ENCODE measurements around the gene IFNGR2. TPM values are rescaled to one million over a fixed set of nuclear protein-coding genes. Genes with fewer than 3 reads are reported as not detected.

The IFNGR2 gene
- total and polyA plus RNA-seq, 2 of the 4 experiments (the other 2 are of a cell fraction): 66.0 to 73.8 TPM

- Histone ChIP-seq H2BK5ac (ENCODE audit: low read depth, low read length, poor library complexity, severe bottlenecking) (no peak overlapping the region), H2AFZ (replicated peaks; ENCODE audit: low read length, poor library complexity) (no peak overlapping the region), H3K18ac (ENCODE audit: low read depth, low read length) (no peak overlapping the region), H4K5ac (ENCODE audit: low read depth, low read length) (no peak overlapping the region), H4K20me1 (ENCODE audit: insufficient read depth, low read length) (no peaks in the 10 kb centered on the region), H4K91ac (ENCODE audit: insufficient read depth, low read depth, low read length) (no peak overlapping the region), H2AK5ac (ENCODE audit: low read depth, low read length) (no peak overlapping the region), H3K4me2 (ENCODE audit: low read depth, low read length) (no peak overlapping the region), H3K9me1 (ENCODE audit: insufficient read depth, low read length) (no peaks in the 10 kb centered on the region; the same call in 1 of the 2 replicates), H3K56ac (ENCODE audit: extremely low read depth, insufficient read depth, low read length) (no peak overlapping the region), H3K79me1 (ENCODE audit: low read depth in 1 of 2, low read length in 2 of 2) (no peaks in the 10 kb centered on the region), H3K4ac (ENCODE audit: low read depth, low read length) (no peak overlapping the region), H2BK20ac (ENCODE audit: low read depth, low read length) (no peak overlapping the region), H3K4me3 (ENCODE audit: insufficient read depth, low read depth, low read length) (no peak overlapping the region), H2AK9ac (replicated peaks; ENCODE audit: low read depth, low read length, poor library complexity) (no peak overlapping the region), H2BK15ac (ENCODE audit: low read depth, low read length) (no peak overlapping the region), H3K9me3 (ENCODE audit: control insufficient read depth, insufficient read depth, low read length) (no peaks in the 10 kb centered on the region), H2BK120ac (ENCODE audit: low read depth, low read length) (no peak overlapping the region), H3K23ac (ENCODE audit: low read depth, low read length) (no peak overlapping the region), H3K14ac (replicated peaks; ENCODE audit: low read depth, low read length) (no peak overlapping the region), H3K36me3 (ENCODE audit: control insufficient read depth, insufficient read depth, low read length) (no peaks in the 10 kb centered on the region), H3K4me1 (ENCODE audit: control insufficient read depth, insufficient read depth, low read length) (peaks cover 10% of the 10 kb centered on the region), H3K27me3 (ENCODE audit: control insufficient read depth, insufficient read depth, low read length) (no peaks in the 10 kb centered on the region), H4K8ac (ENCODE audit: low read depth in 2 of 2, low read length in 2 of 2) (no peak overlapping the region), H3K27ac (ENCODE audit: insufficient read depth, low read length) (no peak overlapping the region), H3K9ac (ENCODE audit: low read depth, low read length) (no peak overlapping the region)
- no peak for ATAC-seq (ENCODE audit: low read depth)
- no TSS peak for BruUV-seq (replicated peaks)
- dilution Hi-C loops (cut with HindIII; ENCODE audit: low sequenced_read_pairs, unreplicated experiment): no loop called here
- intact Hi-C loops (cut with micrococcal nuclease): no loop called here
- no peak for TF ChIP-seq FOS (IDR thresholded peaks at IDR 0.05; ENCODE audit: low read depth, low read length)
- TF ChIP-seq CHD1 (IDR thresholded peaks at IDR 0.05; ENCODE audit: low read depth, low read length): no peak
- TF ChIP-seq MAZ (IDR thresholded peaks at IDR 0.05; ENCODE audit: borderline replicate concordance, low read depth, low read length): no peak
- TF ChIP-seq RAD21 (IDR thresholded peaks at IDR 0.05; ENCODE audit: low read length): no peak
- no peak for TF ChIP-seq MAFK (IDR thresholded peaks at IDR 0.05; ENCODE audit: low read depth, low read length)
- TF ChIP-seq USF2 (IDR thresholded peaks at IDR 0.05; ENCODE audit: low read depth, low read length): no peak
- no peak for TF ChIP-seq RCOR1 (IDR thresholded peaks at IDR 0.05; ENCODE audit: insufficient replicate concordance, low read length)
- TF ChIP-seq POLR2A (IDR thresholded peaks at IDR 0.05; ENCODE audit: low read depth, low read length): no peak
- no peak for TF ChIP-seq RFX5 (IDR thresholded peaks at IDR 0.05; ENCODE audit: low read depth, low read length)
- TF ChIP-seq CEBPB (IDR thresholded peaks at IDR 0.05; ENCODE audit: low read depth, low read length): no peak
- TF ChIP-seq MXI1 (IDR thresholded peaks at IDR 0.05; ENCODE audit: borderline replicate concordance, low read depth, low read length): no peak
- no peak for TF ChIP-seq BHLHE40 (IDR thresholded peaks at IDR 0.05; ENCODE audit: low read depth, low read length)
- no peak for TF ChIP-seq NFE2L2 (IDR thresholded peaks at IDR 0.05; ENCODE audit: low read depth, low read length)
- WGBS, 2 experiments (ENCODE audit: extremely low coverage in 2 of 2, insufficient read length in 1 of 2): no CpG with 5 or more reads among the region's 6 CpGs
- in situ Hi-C loops (cut with MboI; ENCODE audit: low sequenced_read_pairs): no loop called here
- POLR2A ChIA-PET (ENCODE audit: unreplicated experiment): no interaction called here
- DNase-seq: no peak
- CTCF ChIA-PET: interaction anchor here (0.6 kb wide), 1 partner anchor 209 kb away, joined by 3 read pairs; no protein-coding TSS in a partner anchor
These were observed 6.8 kb upstream of the IFNGR2 start for GRCh38 chr21:33396436-33396835.
